ENCODE results near the gene CBX7. TPM values are rescaled to one million over a fixed set of nuclear protein-coding genes. Genes with fewer than 3 reads are reported as not detected.

CBX7 gene
- total and polyA plus RNA-seq, 2 of the 4 experiments (the other 2 are of a cell fraction) = 0.90 to 3.6 TPM

GRCh38 chr22:39148026-39148726 is 4.3 kb downstream of the CBX7 start:
- in situ Hi-C loops (cut with MboI; ENCODE audit: low sequenced_read_pairs) = no loop called here
- H3K9ac ChIP-seq (ENCODE audit: low read depth, low read length) = no peak overlapping the region
- H3K4ac ChIP-seq (ENCODE audit: low read depth, low read length) = no peak overlapping the region
- DNase-seq = no peak
- no peak overlapping the region for H3K27ac ChIP-seq (ENCODE audit: insufficient read depth, low read length)
- no peaks in the 10 kb centered on the region for H3K9me1 ChIP-seq (ENCODE audit: insufficient read depth, low read length)
- no peak overlapping the region for H2AFZ ChIP-seq (replicated peaks; ENCODE audit: low read length, poor library complexity)
- H3K14ac ChIP-seq (replicated peaks; ENCODE audit: low read depth, low read length) = no peak overlapping the region
- no peak overlapping the region for H2AK5ac ChIP-seq (ENCODE audit: low read depth, low read length)
- H3K23ac ChIP-seq (ENCODE audit: low read depth, low read length) = no peak overlapping the region
- no peak overlapping the region for H3K18ac ChIP-seq (ENCODE audit: low read depth, low read length)
- no peak overlapping the region for H2BK5ac ChIP-seq (ENCODE audit: low read depth, low read length, poor library complexity, severe bottlenecking)
- H3K79me1 ChIP-seq (ENCODE audit: low read depth in 1 of 2, low read length in 2 of 2) = peaks cover 2 to 3% of the 10 kb centered on the region in 2 experiments; a peak in 2 of 4 replicates
- intact Hi-C loops (cut with micrococcal nuclease) = no loop called here
- POLR2A ChIA-PET (ENCODE audit: unreplicated experiment) = no interaction called here
- H2BK120ac ChIP-seq (ENCODE audit: low read depth, low read length) = no peak overlapping the region
- H3K4me1 ChIP-seq (ENCODE audit: control insufficient read depth, insufficient read depth, low read length) = peaks cover 10% of the 10 kb centered on the region
- 39% methylated on average over 3 of the region's 16 CpGs; no CpG with 5 or more reads in 1 of the 2 experiments for WGBS, 2 experiments (ENCODE audit: extremely low coverage in 2 of 2, insufficient read length in 1 of 2)
- H3K27me3 ChIP-seq (ENCODE audit: control insufficient read depth, insufficient read depth, low read length) = peaks cover 2% of the 10 kb centered on the region
- CTCF ChIA-PET = no interaction called here
- BruUV-seq (replicated peaks) = no TSS peak
- no peak overlapping the region for H4K91ac ChIP-seq (ENCODE audit: insufficient read depth, low read depth, low read length)
- no peaks in the 10 kb centered on the region for H3K9me3 ChIP-seq (ENCODE audit: control insufficient read depth, insufficient read depth, low read length)
- no peak overlapping the region for H2BK15ac ChIP-seq (ENCODE audit: low read depth, low read length)
- ATAC-seq (ENCODE audit: low read depth) = no peak
- H3K4me2 ChIP-seq (ENCODE audit: low read depth, low read length) = no peak overlapping the region
- no peaks in the 10 kb centered on the region for H4K20me1 ChIP-seq (ENCODE audit: insufficient read depth, low read length)
- no peak overlapping the region for H2AK9ac ChIP-seq (replicated peaks; ENCODE audit: low read depth, low read length, poor library complexity)
- no peak overlapping the region for H3K4me3 ChIP-seq (ENCODE audit: insufficient read depth, low read depth, low read length)
- dilution Hi-C loops (cut with HindIII; ENCODE audit: low sequenced_read_pairs, unreplicated experiment) = no loop called here
- no peak overlapping the region for H2BK20ac ChIP-seq (ENCODE audit: low read depth, low read length)
- H4K8ac ChIP-seq (ENCODE audit: low read depth in 2 of 2, low read length in 2 of 2) = no peak overlapping the region
- 0 out of 2 replicates have a peak, but pooled peaks cover 2% of the 10 kb centered on the region for H3K36me3 ChIP-seq (ENCODE audit: control insufficient read depth, insufficient read depth, low read length)
- no peak overlapping the region for H4K5ac ChIP-seq (ENCODE audit: low read depth, low read length)
- H3K56ac ChIP-seq (ENCODE audit: extremely low read depth, insufficient read depth, low read length) = no peak overlapping the region
- TF ChIP-seq FOS (IDR thresholded peaks at IDR 0.05; ENCODE audit: low read depth, low read length) (no peak), MAFK (IDR thresholded peaks at IDR 0.05; ENCODE audit: low read depth, low read length) (no peak), SMC3 (IDR thresholded peaks at IDR 0.05; ENCODE audit: low read depth, low read length) (no peak), CTCF (conservative IDR thresholded peaks at IDR 0.05; ENCODE audit: low read depth, low read length) (no peak), USF2 (IDR thresholded peaks at IDR 0.05; ENCODE audit: low read depth, low read length) (no peak), RCOR1 (IDR thresholded peaks at IDR 0.05; ENCODE audit: insufficient replicate concordance, low read length) (no peak), RFX5 (IDR thresholded peaks at IDR 0.05; ENCODE audit: low read depth, low read length) (no peak), RAD21 (IDR thresholded peaks at IDR 0.05; ENCODE audit: low read length) (no peak), POLR2A (IDR thresholded peaks at IDR 0.05; ENCODE audit: low read depth, low read length) (no peak), ELK1 (IDR thresholded peaks at IDR 0.05; ENCODE audit: borderline replicate concordance, low read depth, low read length) (no peak)

All from IMR-90 (cell line).